HTR-8/SVneo (cell line): Measurements from ENCODE around the gene MIAT.
"Not testable (repeated sequence)": the region's sequence is repeated elsewhere in the genome, so short reads cannot be mapped to it uniquely, and the experiment has no call there.

Experiments used
- DNase-seq: peaks from one replicate; pipeline ENCODE4 v3.0.0; 2011; ENCODE audit warnings: low spot score, mixed read lengths; ENCODE audit not compliant: insufficient read length
- FAIRE-seq: peaks from 2 replicates; lab custom pipeline; 2011; peaks lifted over from hg19 to GRCh38; lab: Jason Lieb, UNC

MIAT gene

DNA sequence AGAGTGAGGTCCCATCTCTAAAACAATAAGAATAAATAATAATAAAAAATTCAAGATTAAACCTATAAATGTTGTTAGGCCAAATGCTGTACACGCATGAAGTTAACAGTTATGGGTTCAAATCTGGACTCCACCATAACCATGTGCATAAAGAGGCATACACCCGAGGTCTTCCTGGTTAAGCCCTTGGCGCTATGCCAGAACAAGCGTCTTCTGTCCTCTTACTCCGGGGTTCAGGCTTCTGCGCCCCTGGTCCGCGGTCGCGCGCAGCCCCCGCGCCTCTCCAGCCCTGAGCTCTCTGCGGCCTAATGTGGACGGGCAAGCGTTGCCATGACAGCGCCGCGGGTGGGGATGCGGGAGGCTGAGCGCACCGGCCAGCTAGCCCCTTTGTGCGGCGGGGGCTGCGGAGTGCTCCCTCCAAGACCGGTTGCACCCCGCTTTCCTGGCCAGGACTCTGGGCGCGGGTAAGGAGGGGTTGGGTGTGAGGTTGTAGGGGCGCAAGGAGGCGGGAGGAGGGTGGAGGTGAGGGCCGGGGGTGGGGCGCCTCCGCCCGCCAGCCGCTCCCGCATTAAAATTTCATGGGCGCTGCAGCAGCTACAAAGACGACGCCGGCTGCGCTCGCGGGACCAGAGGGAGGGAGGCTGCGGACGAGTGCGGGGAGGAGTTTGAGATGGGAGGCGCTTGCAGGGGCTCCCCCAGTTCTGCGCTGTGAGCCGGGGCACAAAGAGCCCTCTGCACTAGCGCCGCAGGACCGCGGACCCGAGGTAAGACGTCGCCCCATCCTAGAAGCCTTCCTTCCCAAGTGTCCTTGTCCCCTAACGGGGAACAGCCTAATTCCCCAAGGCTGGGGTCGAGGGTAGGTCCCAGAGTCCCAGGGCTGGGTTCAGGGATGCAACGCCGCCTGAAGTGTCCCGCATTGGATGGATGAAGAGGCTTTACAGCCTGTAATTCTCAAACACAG is at the start of gene MIAT:
TSS of gene MIAT (plus strand) at position 698 of the 961 bp plus-strand sequence.
- no peak for FAIRE-seq

DNA sequence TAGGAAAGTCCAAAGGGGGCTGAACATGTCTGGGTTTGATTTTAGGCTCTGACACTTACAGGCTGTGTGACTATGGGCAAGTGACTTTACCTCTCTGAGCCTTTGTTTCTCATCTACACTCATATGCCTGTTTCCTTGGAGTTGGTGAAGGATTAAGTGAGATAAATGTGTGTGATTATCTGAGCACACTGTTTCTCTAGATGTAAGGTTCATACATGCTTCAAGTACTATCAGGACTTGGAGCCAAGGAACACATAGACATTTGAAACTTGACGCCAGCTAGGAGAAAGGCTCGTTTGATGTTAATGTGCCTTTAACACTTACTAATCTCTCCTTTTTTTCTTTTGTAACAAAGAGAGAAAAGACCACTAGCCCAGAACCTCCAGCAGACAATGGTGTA is 49.3 kb upstream of the MIAT start:
- FAIRE-seq (no peak), DNase-seq (no peak)

More for the DNA sequence above, at the start of gene MIAT:
- no peak for DNase-seq

DNA sequence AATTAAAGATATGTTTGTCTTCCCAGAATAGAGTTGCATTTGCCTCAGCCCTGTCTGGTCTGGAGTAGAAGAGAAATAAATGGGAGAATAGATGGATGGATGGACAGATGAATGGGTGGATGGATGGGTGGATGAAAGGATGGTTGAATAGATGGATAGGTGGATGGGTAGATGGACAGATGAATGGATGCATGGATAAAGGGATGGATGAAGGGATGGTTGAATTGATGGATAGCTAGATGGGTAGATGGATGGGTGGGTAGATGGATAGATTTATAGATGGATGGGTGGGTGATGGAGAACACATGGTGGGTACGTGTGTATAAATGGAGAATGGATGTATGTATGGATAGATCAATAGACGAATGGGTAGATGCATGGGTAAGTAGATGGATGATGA is 48.1 kb upstream of the MIAT start:
- FAIRE-seq: no peak

DNA sequence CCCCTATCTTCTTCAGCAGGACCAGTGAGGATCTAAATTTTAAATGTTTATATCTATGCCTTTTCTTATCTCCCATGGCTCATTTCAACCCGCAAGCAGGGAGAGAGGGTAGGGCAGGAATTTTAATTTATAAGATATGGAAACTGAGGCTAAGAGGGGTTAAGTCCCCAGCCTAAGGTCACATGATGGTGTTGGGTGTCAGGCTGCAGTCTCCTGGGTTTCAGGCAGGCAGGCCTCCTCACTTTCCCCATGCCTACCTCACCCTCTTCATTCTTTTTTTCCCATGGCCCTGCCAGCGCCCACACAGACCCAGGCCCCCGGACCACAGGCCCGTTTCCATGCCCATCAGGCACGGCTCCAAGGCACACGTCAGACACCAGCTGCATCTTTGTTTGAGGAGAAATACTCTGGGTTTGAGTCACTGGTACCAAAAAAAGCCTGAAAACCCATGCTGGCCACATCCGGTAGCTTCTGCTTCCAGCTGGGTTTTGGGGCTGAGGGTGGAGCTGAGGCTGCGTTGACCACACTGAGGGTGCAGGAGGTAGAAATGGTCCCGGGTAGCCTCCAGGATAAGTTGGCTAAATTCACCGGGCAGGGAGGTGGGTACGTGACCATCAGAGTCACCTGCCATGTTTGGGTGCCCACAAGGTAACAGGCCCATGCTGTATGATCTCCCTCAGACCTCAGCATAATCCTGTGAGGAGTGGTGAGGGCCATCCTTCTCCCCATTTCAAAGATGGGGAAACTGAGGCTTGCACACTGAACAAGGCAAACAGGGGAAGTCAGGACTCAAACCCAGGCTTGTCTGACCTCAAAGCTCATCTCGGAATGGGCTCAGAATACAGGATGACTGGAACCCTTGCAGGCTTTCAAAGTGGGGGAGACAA is 47.1 kb upstream of the MIAT start:
- no peak for FAIRE-seq

More for the DNA sequence above, 48.1 kb upstream of the MIAT start:
- DNase-seq: no peak

DNA sequence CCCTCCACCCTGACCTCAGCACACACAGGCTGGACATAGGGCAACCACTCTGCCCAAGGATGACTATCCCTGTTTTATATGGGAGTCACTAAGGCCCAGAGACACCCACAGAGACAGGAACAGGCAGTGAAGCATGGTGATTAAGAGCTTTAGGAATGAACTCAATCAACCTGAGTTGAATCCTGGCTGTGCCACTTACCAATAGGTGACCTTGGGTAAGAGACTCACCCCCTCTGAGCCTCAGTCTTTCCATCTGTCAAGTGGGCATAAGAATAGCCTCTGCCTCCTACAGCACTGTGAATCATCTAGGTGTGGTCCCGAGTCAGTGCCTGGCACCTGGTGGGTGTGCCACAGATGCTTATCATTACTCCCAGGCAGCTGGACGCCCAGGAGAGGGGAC is 46.4 kb upstream of the MIAT start:
- DNase-seq: no peak
- FAIRE-seq: no peak

More for the DNA sequence above, 47.1 kb upstream of the MIAT start:
- peak; percentile 52 for DNase-seq

DNA sequence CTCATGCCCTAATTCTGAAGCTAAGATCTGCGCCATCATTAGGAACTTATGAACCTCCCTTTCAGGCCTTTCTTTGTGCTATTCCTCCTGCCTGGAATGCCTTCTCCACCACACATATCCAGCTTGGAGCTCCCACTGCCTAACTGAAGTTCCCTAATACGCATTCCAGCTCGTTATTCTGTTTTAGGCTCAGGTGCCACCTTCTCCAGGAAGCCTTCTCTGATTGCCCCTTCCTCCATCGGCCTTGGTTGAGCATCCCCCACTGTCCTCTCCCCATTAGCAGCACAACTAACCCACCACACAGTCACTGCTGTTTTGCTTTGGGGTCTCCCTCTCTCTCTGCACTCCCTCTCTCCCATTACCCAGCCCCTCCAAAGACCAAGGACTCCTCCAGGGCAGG is 44.7 kb upstream of the MIAT start:
- FAIRE-seq (no peak), DNase-seq (no peak)

DNA sequence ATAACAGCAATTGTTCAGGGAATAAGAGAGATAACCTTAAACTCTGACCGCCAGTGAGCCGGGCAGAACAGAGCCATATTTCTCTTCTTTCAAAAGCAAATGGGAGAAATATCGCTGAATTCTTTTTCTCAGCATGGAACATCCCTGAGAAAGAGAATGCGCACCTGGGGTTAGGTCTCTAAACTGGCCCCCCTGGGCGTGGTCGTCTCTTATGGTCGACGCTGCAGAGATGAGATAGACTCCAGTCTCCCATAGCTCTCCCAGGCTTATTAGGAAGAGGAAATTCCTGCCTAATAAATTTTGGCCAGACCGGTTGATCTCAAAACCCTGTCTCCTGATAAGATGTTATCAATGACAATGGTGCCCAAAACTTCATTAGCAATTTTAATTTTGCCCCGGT is 43.6 kb upstream of the MIAT start:
- DNase-seq, FAIRE-seq: not testable (repeated sequence)

DNA sequence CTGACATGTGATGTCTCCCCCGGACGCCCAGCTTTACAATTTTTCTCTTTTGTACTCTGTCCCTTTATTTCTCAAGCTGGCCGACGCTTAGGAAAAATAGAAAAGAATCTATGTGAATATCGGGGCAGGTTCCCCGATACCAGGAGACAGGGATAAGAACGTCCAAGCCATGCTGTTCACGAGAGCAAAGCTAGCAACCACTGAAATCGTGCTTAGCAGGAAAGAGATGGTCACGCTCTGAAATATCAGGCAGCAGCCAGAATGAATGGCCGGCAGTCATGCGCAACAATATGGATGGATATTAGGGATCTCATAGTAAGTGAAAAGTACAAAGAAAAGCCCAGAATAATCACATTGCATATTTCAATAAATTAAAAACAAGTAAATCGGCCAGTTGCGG is 43.1 kb upstream of the MIAT start:
- DNase-seq (no peak), FAIRE-seq (no peak)

DNA sequence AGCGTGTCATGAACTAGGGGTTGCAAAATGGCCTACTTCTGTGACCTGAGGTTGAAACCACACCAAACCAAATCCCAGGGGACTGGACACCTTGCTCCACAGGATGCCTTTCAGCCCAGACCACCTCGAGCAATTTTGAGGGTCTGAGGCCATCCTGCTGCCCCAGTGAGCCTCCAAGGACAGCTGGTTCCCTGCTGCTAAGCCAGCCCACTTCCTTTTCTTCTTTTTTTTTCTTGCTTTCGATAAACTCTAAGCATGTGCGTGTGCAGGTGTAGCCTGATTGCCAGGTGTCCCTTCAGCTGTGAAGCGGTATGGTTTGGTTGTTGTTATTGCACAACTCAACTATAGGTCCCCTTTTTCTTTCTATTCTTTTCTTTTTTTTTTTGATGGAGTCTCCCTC is 42.2 kb upstream of the MIAT start:
- DNase-seq (no peak), FAIRE-seq (no peak)

DNA sequence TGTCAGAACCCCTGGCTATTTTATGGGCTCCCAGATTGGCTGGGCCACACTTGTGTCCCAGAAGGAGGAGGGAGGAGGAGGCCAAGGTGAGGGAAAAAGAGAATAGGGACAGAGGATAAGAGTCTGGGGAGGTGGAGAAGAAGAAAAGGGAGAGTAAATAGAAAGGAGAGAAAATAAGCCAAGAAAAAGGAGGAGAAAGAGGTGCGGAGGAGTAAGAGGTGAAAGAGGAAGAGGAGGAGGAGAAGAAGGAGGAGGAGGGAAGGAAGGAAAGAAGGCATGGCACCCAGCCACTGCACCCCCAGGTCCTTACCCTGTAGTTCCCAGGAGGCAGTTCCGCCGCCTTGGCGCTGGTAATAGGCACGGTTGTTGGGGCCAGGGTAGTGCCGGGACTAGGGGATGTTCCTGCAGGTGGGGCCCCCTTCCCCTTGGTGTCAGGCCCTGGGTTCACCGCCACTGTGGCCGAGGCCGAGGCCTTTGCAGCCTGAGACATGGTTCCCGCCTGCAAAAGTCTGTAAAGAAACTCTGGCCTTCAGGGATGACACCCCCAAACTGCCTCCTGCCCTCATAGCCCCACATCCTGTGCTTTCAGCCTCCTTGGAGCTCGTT is 41.5 kb upstream of the MIAT start:
- no peak for FAIRE-seq
- DNase-seq: no peak

DNA sequence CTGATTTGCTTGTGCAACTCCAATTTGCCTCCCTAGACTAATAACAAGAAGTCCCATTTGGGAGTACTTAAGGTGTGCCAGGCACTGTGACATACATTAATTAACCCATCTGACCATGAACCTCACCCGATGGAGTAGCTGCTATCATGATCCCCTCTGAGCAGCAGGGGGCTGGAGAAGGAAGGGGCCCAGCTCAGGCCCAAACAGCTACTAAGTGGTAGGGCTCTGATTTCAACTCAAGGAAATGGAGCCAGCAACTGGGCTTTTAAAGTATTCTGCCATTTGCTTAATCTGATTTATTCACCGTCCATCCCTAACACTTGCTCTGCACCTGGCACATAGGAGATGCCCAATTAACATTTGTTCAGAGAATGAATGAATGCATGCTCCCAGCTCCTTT is 40.7 kb upstream of the MIAT start:
- no peak for DNase-seq
- FAIRE-seq: no peak

DNA sequence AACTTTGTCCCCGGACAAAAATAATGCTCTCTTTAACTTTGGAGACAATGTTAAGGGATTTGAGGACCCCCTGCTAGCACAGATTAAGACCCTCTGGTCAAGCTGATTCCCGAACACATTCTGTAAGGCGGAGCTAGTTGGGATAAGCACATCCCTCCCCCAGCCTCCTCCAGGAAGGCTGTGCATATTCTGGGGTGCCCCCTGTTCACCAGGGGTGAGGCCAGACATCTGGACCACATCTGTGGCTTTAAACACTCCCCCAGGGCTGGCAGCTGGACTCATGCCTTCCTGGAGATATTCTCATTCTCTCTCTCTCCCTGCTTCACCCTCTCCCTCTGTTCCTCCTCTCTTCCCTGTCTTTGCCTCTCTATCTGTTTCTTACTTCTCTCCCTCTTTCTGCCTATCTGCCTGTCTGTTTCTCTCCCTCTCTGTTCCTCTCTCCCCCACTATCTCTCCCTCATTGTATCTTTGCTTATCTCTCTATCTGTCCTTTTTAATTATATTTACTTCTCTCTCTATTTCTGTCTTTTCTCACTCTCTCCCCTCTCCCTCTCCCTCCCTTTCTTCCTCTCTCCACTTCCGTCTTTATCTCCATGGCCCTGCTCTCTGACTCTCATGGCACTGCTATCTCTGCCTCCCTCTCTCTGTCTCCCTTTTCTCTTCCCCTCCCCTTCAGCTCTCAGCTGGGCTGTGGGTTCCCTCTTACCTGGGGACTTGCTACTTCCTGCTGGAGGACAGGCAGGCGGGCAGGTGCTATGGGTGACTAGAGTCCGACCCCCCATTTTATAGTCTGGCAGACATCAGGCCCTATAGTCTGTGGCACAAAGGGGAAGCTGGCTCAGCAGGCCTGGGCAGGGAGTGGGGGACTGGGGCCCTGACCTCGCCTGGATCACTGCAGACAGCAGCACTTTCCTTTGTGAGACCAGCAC is 39.9 kb upstream of the MIAT start, which contains the start of gene CRYBB1:
TSS of gene CRYBB1 (minus strand) at position 757 of the 929 bp plus-strand sequence. CDS start 1,708 bp downstream, outside the sequence.
- no peak for FAIRE-seq
- no peak for DNase-seq

DNA sequence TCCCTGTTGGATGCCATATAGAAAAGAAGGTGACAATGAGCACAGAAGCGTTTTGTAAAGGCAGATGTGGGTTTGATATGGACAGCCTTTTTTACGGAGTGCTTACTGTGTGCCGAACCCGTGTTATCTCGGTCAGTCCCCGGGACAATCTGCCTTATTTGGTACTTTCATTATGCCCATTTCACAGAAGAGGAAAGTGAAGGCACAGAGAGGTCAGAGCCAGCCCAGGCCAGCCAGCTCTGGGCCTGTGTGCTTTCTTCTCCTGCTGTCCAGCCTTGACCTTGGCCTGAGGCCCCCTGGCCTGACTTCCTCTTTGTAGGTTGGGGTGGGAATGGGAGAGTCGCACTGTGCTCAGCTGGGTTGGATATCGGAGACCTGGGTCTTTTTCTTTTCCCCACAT is 38.9 kb upstream of the MIAT start:
- DNase-seq (no peak), FAIRE-seq (no peak)

DNA sequence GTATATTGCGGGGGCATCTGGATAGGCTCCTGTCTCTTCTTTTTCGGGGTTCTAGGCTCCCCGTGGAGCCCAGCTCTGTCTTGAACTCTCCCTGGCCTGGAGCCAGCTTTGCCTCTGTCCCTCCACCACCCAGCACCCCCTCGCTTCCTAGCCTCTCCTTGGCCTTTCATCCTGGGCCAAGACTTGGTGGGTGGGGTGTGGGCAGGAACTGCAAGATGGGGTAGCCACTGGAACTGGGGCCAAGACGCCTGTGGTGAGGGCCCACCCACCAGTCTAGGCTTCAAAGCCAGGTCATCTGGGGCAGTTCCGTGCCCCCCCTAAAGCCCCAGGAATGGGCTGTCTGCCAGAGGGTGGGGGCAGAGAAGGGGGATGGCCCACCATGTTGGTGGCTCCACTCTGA is 37.9 kb upstream of the MIAT start:
- no peak for DNase-seq
- FAIRE-seq: no peak

DNA sequence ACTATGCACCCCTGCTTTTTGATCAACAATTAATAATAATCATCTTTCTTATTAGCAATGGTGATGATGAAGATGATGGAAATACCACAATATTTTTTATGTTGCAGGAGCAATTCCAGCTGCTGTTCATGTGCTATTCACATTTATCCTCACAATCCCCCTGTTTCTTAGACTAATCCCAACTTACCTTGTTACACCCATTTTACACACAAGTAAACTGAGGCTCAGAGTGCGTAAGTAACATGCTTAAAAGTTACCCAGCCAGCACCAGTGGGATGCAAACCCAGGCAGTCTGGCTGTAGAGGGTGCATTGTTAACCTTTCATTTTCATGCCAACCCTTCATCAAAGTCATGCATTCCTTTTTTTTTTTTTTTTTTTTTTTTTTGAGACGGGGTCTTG is 37.2 kb upstream of the MIAT start:
- FAIRE-seq: no peak
- DNase-seq: no peak

DNA sequence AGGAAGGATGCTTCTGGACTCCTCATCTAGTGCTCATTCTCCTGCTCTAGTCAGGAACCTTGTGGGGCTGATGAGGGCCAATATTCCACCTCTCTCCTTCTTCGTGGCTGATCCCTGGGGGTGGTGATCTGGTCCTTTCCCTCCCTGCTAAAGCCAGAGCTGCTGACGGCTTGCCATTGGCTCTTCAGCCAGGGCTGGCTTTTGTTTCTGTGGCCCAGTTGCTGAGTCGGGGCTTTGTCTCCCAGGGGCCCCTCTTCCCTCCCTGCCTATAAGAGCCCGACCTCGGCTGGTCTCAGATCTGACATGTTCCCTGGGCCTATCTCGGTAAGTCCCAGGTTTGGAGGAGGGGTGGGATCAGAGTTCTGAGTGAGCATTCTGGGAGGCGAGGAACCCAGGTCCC is 35.7 kb upstream of the MIAT start, which contains the start of gene CRYBA4:
TSS of gene CRYBA4 (plus strand) at position 301 of the 400 bp plus-strand sequence. CDS start 634 bp downstream, outside the sequence.
- DNase-seq: no peak
- FAIRE-seq: no peak

DNA sequence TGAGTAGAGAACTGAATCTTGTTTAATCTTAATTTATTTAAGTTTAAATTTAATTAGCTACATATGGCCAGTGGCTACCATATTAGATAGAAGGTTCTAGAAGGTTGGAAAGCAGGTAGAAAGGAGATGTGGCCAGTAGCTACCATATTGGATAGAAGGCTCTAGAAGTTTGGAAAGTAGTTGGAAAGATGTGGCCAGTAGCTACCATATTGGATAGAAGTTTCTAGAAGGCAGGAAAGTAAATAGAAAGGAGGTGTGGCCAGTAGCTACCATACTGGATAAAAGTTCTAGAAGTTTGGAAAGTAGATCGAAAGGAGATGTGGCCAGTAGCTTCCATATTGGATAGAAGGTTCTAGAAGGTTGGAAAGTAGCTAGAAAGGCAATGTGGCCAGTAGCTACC is 33.4 kb upstream of the MIAT start:
- FAIRE-seq: no peak

DNA sequence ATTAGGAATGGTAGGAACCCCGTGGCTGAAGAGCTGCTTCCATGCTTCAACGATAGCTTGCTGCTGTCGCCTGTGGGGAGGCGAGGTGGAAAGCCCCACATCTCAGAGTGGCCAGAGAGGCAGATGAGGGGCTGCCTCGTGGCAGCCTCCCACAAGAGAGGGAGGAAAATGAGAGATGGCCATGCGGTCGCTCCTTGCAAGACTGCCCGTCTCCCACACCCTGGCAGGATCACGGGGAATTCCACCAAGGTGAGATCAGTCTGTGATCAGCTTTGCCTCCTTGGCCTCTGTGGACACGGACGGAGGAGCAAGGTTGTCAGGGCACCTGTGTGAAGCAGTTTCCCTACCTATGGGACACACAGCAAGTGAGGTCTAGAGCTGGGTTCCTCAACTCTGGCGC is 32.6 kb upstream of the MIAT start:
- DNase-seq: no peak
- FAIRE-seq: no peak

More for the DNA sequence above, 33.4 kb upstream of the MIAT start:
- DNase-seq: no peak
